ENCODE results near the gene TNFRSF25. TPM values are rescaled to one million over a fixed set of nuclear protein-coding genes. Genes with fewer than 3 reads are reported as not detected.

The TNFRSF25 gene
- total and polyA plus RNA-seq, 2 donors (not counting 3 experiments of a cell fraction or from before 2014, with no cell fraction given) = 33.9 to 38.8 TPM

- no peaks in the 10 kb centered on the region for H3K4me1 ChIP-seq (ENCODE audit: control insufficient read depth, extremely low read depth, insufficient read depth, low read length)
- H4K20me1 ChIP-seq (replicated peaks; ENCODE audit: control insufficient read depth, extremely low read depth, insufficient read depth, low read length) = no peaks in the 10 kb centered on the region
- DNase-seq (ENCODE audit: low read depth, low spot score) (no peak), FAIRE-seq (no peak)
- H3K27me3 ChIP-seq (ENCODE audit: control insufficient read depth in 2 of 2, insufficient read depth in 2 of 2, low read length in 2 of 2) = no peaks in the 10 kb centered on the region
- H3K9me1 ChIP-seq (replicated peaks; ENCODE audit: control insufficient read depth, extremely low read depth, insufficient read depth, low read length) = no peaks in the 10 kb centered on the region
- H3K9me3 ChIP-seq (replicated peaks; ENCODE audit: control insufficient read depth, insufficient read depth, low read length) = no peaks in the 10 kb centered on the region
- no peaks in the 10 kb centered on the region for H3K79me2 ChIP-seq (ENCODE audit: control insufficient read depth, insufficient read depth, low read length)
- peaks cover 10 to 70% of the 10 kb centered on the region in 2 experiments for H3K36me3 ChIP-seq (ENCODE audit: control insufficient read depth in 2 of 2, extremely low read depth in 1 of 2, insufficient read depth in 2 of 2, low read length in 2 of 2)
- POLR2A ChIA-PET = no interaction called here
- no peak overlapping the region for H3K4me3 ChIP-seq (replicated peaks in 1 of 3; ENCODE audit: insufficient read depth in 1 of 3, low read depth in 1 of 3, low read length in 3 of 3)
- CTCF ChIA-PET = interaction anchor here (0.8 to 1.5 kb wide), 4 partner anchors 12 to 81 kb away, joined by 3 to 6 read pairs (median 4); no protein-coding TSS in a partner anchor
- no peak overlapping the region for H3K4me2 ChIP-seq (ENCODE audit: insufficient read depth, low read length)
- H3K9ac ChIP-seq (replicated peaks; ENCODE audit: extremely low read depth, insufficient read depth, low read length) = no peak overlapping the region
- intact Hi-C loops (cut with micrococcal nuclease) (no loop called here), dilution Hi-C loops (cut with MboI; ENCODE audit: extremely low pct_ligation_motif_present, low sequenced_read_pairs) (no loop called here)
- no TSS peak for BruUV-seq (replicated peaks)
- no peak overlapping the region for H3K27ac ChIP-seq (ENCODE audit: insufficient read depth, low read depth, low read length)
- no peak for TF ChIP-seq MAX (IDR thresholded peaks at IDR 0.05; ENCODE audit: insufficient read depth, insufficient read length)
- no peak for TF ChIP-seq GATA2 (IDR thresholded peaks at IDR 0.05; ENCODE audit: insufficient read depth, insufficient read length, low read depth, low read length)
- TF ChIP-seq FOS (IDR thresholded peaks at IDR 0.05; ENCODE audit: borderline replicate concordance, insufficient read depth, low read length) = no peak
- TF ChIP-seq POLR2A (IDR thresholded peaks at IDR 0.05; ENCODE audit: low read depth, low read length) = no peak
- no peak for TF ChIP-seq JUN (IDR thresholded peaks at IDR 0.05; ENCODE audit: borderline replicate concordance, insufficient read depth, insufficient read length, low read depth)
- TF ChIP-seq POLR2AphosphoS5 (IDR thresholded peaks at IDR 0.05; ENCODE audit: insufficient read depth, low read depth, low read length) = no peak
- no peak for TF ChIP-seq CTCF (IDR thresholded peaks at IDR 0.05; ENCODE audit: extremely low read depth in 1 of 2, insufficient read depth in 1 of 2, low read depth in 1 of 2, low read length in 2 of 2)
- no peak for TF ChIP-seq EZH2 (IDR thresholded peaks at IDR 0.05; ENCODE audit: borderline replicate concordance, low read depth, low read length, severe bottlenecking)
- no peak for TF ChIP-seq MYC (IDR thresholded peaks at IDR 0.05; ENCODE audit: low read depth, low read length)
- H2AFZ ChIP-seq (ENCODE audit: low read depth, low read length) = no peak overlapping the region
Observed at GRCh38 chr1:6471970-6472368, 6.0 kb upstream of the TNFRSF25 start.
